NB4 (cell line): ENCODE results near the gene TFF1.

Experiments used
- DNase-seq: peaks from one replicate; pipeline ENCODE4 v3.0.0; 2010; ENCODE audit warnings: low read depth
- H3K4me3 ChIP-seq: one replicate; pipeline ENCODE4 v1.5.1; 2011; ENCODE audit warnings: mild to moderate bottlenecking, low read depth, low read length, moderate library complexity
- MYC ChIP-seq: IDR thresholded peaks from 2 replicates; pipeline ENCODE4 v1.6.1; 2011; ENCODE audit warnings: low read depth, low read length
- POLR2A ChIP-seq: IDR thresholded peaks from 2 replicates; pipeline ENCODE4 v1.6.1; 2011; ENCODE audit warnings: mild to moderate bottlenecking; ENCODE audit not compliant: insufficient read length; ENCODE audit errors: extremely low read depth
- TF ChIP-seq, protein P1 (sequence below): IDR thresholded peaks from one replicate; pipeline ENCODE4 v1.5.1; 2012; ENCODE audit warnings: low read depth, low read length
- TF ChIP-seq, protein P2 (sequence below): IDR thresholded peaks from 2 replicates; pipeline ENCODE4 v1.6.1; 2011; ENCODE audit warnings: low read depth, low read length

Gene TFF1

DNA sequence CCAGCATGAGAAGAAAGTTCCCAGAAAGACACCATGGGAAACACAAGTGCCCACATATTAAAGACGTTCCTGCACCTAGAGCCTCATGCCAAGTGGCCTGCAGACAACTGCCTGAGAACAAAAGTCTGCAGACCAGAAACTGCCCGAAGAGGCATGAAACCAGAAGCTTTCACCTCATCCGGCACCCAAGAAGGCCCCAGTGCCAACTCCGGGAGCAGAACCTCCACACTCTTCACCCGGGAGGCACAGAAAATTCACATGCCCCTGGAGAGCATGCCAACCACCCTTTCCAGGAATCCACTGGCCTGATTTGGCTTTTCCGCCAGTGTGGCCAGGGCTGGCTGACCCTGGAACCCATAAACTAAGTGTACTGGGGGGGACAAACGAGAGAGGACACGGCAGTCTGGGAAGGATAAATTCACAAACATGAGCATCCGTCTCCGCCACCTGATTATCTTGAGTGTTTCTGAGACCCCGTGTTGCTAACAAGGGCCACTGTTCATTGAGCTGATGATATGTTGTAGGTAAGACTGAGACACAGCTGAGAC is 22.3 kb downstream of the TFF1 start:
- no peak overlapping the region for H3K4me3 ChIP-seq
- no peak for DNase-seq
- TF ChIP-seq MYC (no peak), POLR2A (no peak)
- TF ChIP-seq, protein P1, sequence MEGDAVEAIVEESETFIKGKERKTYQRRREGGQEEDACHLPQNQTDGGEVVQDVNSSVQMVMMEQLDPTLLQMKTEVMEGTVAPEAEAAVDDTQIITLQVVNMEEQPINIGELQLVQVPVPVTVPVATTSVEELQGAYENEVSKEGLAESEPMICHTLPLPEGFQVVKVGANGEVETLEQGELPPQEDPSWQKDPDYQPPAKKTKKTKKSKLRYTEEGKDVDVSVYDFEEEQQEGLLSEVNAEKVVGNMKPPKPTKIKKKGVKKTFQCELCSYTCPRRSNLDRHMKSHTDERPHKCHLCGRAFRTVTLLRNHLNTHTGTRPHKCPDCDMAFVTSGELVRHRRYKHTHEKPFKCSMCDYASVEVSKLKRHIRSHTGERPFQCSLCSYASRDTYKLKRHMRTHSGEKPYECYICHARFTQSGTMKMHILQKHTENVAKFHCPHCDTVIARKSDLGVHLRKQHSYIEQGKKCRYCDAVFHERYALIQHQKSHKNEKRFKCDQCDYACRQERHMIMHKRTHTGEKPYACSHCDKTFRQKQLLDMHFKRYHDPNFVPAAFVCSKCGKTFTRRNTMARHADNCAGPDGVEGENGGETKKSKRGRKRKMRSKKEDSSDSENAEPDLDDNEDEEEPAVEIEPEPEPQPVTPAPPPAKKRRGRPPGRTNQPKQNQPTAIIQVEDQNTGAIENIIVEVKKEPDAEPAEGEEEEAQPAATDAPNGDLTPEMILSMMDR, result no peak
- TF ChIP-seq, protein P2, sequence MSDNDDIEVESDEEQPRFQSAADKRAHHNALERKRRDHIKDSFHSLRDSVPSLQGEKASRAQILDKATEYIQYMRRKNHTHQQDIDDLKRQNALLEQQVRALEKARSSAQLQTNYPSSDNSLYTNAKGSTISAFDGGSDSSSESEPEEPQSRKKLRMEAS, result no peak

DNA sequence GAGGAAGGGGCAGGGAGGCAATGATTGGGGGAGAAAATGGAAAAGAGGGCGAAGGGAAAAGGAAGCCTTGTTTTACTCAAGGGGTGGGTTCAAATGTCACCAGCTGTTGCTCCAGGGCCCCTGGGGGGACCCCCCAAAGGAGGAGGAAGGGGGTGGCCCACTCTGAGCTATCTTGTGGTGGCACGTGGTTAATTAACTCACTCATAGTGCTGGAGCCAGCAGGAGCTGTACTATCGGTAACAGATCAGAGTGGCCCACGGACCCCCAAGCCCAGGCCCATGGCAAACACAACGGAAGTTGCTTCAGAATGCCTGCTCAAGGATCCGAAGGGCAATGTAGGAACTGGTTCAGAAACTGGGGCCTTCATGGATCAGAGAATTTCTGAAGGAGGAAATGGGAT is 22.8 kb downstream of the TFF1 start:
- no peak for TF ChIP-seq MYC
- TF ChIP-seq, protein P1, result no peak
- TF ChIP-seq POLR2A, result no peak
- TF ChIP-seq, protein P2, result no peak

DNA sequence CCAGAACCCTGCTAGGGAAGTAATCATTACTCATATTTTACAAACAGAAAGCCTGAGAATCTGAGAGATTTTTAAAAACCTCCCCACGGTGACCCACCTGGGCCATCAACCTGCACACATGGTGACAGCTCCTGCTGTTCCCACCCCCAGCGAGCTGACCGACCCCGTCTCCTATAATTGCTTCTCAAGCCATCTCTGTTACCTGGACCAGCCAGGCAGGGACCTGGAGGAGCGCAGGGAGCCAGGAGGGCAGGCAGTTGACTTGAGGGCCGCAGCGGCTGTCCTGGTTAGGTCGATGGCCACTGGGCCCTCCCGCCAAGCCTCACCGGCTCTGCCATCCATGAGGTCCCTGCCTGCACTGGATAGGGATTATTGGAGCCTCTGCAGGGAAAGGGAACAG is 23.2 kb downstream of the TFF1 start:
- no peak for DNase-seq
- no peak overlapping the region for H3K4me3 ChIP-seq
- TF ChIP-seq, protein P2, result no peak
- TF ChIP-seq POLR2A, result no peak
- TF ChIP-seq MYC, result no peak

More for the DNA sequence above, 22.8 kb downstream of the TFF1 start:
- no peak overlapping the region for H3K4me3 ChIP-seq
- no peak for DNase-seq

DNA sequence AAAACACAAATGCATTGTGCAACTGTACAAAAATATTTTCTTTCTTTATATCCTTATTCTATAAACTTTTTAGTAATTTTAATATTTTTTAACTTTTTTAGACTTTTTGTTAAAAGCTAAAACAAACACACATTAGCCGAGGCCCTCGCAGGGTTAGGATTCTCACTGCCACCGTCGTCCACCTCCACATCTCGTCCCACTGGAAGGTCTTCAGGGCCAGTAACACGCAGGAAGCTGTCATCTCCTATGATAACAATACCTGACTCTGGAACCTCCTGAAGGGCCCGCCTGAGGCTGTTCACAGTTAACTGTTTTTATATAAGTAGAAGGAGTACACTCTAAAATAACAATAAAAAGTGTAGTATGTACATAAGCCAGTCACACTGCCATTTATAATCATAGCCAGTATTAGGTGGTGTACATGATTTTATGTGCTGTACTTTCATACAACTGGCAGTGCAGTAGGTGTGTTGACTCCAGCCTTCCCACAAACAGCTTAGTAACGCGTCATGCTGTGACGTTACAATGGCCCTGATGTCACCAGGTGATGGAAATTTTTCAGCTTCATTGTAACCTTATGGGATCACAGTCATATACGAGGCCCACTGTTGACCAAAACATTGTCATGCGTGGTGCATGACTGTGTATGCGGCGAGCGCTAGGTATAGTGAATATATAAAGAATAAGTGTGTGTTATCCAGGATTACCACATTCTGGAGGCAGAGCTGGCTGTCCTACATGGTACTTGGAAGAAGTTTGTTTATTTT is 24.4 kb downstream of the TFF1 start:
- no peak overlapping the region for H3K4me3 ChIP-seq
- no peak for DNase-seq
- TF ChIP-seq, protein P2, result no peak
- TF ChIP-seq, protein P1, result no peak
- no peak for TF ChIP-seq POLR2A
- TF ChIP-seq MYC, result no peak

DNA sequence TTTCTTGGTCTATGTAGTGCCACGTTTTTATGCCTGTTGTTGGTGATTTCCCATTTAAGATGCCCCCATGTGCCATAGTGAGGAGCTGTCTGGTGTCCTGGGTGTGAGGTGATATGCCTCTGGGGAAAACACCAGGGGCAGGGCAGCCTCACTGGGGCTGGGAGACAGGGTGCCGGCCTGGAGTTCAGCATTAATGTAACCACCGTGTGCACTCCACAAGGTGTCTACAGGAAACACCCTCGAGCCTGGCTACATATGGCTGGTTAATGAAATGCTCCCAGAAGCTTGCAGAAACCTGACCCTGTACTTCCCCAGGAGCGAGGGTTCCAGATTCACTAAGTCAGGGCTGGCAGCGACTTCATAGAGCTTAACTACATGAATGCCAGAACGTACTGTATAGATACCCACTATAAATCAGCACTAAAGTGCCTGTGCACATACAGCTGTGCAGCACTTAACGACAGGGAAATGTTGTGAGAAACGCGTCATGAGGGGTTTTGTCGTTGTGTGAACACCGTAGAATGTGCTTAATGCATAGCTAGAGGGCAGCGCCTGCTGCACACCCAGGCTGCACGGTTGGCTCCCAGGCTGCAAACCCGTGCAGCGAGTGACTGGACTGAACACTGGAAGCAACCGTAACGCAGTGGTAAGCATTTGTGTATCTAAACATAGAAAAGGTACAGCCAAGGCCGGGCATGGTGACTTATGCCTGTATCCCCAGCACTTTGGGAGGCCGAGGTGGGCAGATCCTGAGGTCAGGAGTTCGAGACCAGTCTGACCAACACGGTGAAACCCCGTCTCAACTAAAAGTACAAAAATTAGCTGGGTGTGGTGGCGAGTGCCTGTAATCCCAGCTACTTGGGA is 25.9 kb downstream of the TFF1 start:
- H3K4me3 ChIP-seq, result no peak overlapping the region
- no peak for DNase-seq
- TF ChIP-seq POLR2A, result no peak

DNA sequence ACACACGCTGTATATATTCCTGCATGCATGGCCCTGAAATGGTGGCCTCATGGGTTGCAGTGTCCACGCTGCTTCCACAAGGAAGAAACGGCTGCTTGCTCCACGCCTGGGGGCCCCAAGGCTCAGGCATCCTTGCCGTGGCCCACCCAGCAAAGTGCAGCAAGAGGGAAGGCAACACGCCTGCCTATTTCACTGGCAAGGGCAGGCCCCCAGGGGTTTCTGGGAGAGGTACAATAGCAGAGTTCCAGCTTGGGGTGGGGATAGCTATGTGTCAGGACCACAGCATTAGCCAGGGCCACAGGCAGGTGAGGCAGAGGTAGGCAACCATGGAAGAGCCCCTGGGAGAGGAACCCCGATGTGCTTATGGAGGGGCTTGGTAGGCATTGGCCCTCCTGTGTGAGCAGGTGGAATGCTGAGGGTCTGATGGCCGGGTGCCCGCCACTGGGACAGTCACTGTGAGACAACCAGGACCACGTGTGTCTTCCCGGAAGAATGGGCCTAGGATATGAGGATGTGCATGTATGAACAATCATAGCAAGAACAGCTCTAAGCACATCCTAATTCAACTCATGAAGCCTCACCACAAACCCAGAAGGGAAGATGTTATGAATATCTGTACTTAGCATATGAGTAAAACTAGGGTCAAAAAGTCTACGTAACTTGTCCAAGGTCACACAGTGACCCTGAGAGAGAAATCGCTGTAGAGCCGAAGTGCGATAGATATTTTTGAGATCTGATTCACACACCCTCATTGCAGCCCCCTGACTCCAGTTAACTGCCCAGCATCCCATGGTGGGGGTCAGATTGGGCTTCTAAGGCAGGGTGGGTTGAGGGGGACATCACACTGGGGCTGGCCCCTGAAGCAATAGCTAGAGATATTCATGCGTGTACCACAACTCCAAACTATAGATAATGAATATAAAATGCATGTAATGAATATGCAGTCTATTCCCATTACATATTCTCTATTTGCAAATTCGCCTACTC is 27.3 kb downstream of the TFF1 start:
- no peak for DNase-seq
- TF ChIP-seq, protein P2, result no peak
- TF ChIP-seq POLR2A, result no peak
- TF ChIP-seq, protein P1, result no peak
- no peak for TF ChIP-seq MYC

More for the DNA sequence above, 27.3 kb downstream of the TFF1 start:
- H3K4me3 ChIP-seq, result no peak overlapping the region
